Endometrial microvascular endothelial cells (primary cell): ENCODE data around the gene TSPAN3. TPM values are rescaled to one million over a fixed set of nuclear protein-coding genes. Genes with fewer than 3 reads are reported as not detected.

Experiments
- in situ Hi-C: cut with HindIII; loops from 2 replicates; pipeline ENCODE4 v1.10.0; 2017; ENCODE audit warnings: low sequenced_read_pairs, low pct_unique_long_range_greater_than_20kb; ENCODE audit errors: inconsistent ontology term
- total RNA-seq: library from RNA; depleted of rRNA; stranded (reverse); fragments of >200 nt; gene quantifications from one replicate; pipeline ENCODE4 v1.2.3, GENCODE V29; 2015; ENCODE audit errors: inconsistent ontology term

Gene TSPAN3
- total RNA-seq, 1 donor from 2014 or later: 361 TPM

GRCh38 chr15:77091097-77091496 lies 20.2 kb upstream of the TSPAN3 start:
- in situ Hi-C loops: no loop called here

- in situ Hi-C loops: no loop called here
These were observed 16.3 kb upstream of the TSPAN3 start for GRCh38 chr15:77087213-77087612.

- in situ Hi-C loops: no loop called here
These were observed 14.4 kb upstream of the TSPAN3 start for GRCh38 chr15:77085297-77085696.

GRCh38 chr15:77084436-77084835 lies 13.5 kb upstream of the TSPAN3 start:
- in situ Hi-C loops: no loop called here

GRCh38 chr15:77083381-77084160 lies 12.7 kb upstream of the TSPAN3 start:
- in situ Hi-C loops: no loop called here

- in situ Hi-C loops: no loop called here
These were observed 11.1 kb upstream of the TSPAN3 start for GRCh38 chr15:77081971-77082370.

- in situ Hi-C loops: no loop called here
These were observed 5.5 kb upstream of the TSPAN3 start for GRCh38 chr15:77076323-77076915.

- in situ Hi-C loops: no loop called here
These were observed 4.6 kb upstream of the TSPAN3 start for GRCh38 chr15:77075528-77075927.

GRCh38 chr15:77074350-77074749 lies 3.4 kb upstream of the TSPAN3 start:
- in situ Hi-C loops: no loop called here

- in situ Hi-C loops: no loop called here
These were observed 655 bp upstream of the TSPAN3 start for GRCh38 chr15:77071305-77072223.

GRCh38 chr15:77070180-77070494 lies 772 bp downstream of the TSPAN3 start:
- in situ Hi-C loops: no loop called here

- in situ Hi-C loops: no loop called here
These were observed 1.3 kb downstream of the TSPAN3 start for GRCh38 chr15:77069521-77070121.

GRCh38 chr15:77068633-77069032 lies 2.3 kb downstream of the TSPAN3 start:
- in situ Hi-C loops: no loop called here

GRCh38 chr15:77067691-77068367 lies 3.1 kb downstream of the TSPAN3 start:
- in situ Hi-C loops: no loop called here

- in situ Hi-C loops: no loop called here
These were observed 3.8 kb downstream of the TSPAN3 start for GRCh38 chr15:77066971-77067690.

- in situ Hi-C loops: no loop called here
These were observed 6.2 kb downstream of the TSPAN3 start for GRCh38 chr15:77064539-77065308.

- in situ Hi-C loops: no loop called here
These were observed 6.8 kb downstream of the TSPAN3 start for GRCh38 chr15:77064063-77064462.

GRCh38 chr15:77063249-77063648 lies 7.7 kb downstream of the TSPAN3 start:
- in situ Hi-C loops: no loop called here
